Measurements from ENCODE around the gene TFF2.

Gene TFF2

DNA sequence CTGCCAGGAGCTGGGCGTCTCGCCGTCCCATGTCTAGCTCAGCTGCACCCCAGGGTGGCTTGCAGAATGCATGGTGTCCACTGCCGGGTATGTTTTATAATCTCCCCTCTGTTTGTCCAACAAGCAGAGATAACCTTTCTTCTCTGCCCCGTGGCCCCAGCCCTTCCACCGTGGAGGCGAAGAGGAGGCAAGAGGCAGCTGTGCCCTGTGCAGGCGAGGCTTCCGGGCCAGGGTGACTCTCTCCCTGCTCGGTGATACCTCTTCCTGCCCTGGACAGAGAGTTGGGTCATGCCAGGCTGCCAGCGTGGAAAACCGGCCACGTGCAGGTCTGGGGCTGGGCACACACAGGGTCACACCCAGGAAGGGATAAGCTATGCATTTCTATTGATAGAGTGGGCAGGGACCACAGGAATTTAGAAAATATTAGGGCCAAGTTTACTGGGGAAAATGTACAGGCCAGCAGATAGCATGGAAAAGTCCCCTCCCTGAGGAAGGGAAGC, at the start of gene TFF2:
TSS of gene TFF2 (minus strand) at position 68 of the 500 bp plus-strand sequence. CDS start at position 31, 37 bp downstream.
- TF ChIP-seq, protein P1, sequence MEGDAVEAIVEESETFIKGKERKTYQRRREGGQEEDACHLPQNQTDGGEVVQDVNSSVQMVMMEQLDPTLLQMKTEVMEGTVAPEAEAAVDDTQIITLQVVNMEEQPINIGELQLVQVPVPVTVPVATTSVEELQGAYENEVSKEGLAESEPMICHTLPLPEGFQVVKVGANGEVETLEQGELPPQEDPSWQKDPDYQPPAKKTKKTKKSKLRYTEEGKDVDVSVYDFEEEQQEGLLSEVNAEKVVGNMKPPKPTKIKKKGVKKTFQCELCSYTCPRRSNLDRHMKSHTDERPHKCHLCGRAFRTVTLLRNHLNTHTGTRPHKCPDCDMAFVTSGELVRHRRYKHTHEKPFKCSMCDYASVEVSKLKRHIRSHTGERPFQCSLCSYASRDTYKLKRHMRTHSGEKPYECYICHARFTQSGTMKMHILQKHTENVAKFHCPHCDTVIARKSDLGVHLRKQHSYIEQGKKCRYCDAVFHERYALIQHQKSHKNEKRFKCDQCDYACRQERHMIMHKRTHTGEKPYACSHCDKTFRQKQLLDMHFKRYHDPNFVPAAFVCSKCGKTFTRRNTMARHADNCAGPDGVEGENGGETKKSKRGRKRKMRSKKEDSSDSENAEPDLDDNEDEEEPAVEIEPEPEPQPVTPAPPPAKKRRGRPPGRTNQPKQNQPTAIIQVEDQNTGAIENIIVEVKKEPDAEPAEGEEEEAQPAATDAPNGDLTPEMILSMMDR (IDR thresholded peaks at IDR 0.05; ENCODE audit: insufficient read depth, low read depth, low read length, missing control alignments): no peak
- no peak for DNase-seq (ENCODE audit: low read depth)
- no peak within 1 kb of the TSS for H3K4me3 ChIP-seq (ENCODE audit: low read depth, low read length)

DNA sequence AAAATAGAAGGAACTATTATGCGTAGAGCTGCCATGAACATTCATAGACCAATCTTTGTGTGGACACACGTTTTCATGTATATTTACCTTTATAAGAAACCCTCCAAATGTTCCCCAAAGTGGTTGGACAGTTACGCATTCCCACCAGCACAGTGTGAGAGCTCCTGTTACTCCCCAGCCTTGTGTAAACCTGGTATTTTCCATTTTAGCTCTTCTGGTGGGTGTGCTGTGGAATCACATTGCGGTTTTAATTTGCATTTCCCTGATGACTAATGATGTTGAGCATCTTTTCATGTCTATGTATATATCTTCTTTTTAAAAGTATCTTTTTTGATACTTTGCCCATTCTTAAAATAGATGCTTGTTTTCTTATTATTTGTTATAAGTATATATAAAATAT, 49.7 kb upstream of the TFF2 start:
- H3K4me3 ChIP-seq (ENCODE audit: low read depth, low read length): no peak overlapping the region
- TF ChIP-seq, protein P1 (IDR thresholded peaks at IDR 0.05; ENCODE audit: insufficient read depth, low read depth, low read length, missing control alignments): no peak
- DNase-seq (ENCODE audit: low read depth): peak; percentile 37

DNA sequence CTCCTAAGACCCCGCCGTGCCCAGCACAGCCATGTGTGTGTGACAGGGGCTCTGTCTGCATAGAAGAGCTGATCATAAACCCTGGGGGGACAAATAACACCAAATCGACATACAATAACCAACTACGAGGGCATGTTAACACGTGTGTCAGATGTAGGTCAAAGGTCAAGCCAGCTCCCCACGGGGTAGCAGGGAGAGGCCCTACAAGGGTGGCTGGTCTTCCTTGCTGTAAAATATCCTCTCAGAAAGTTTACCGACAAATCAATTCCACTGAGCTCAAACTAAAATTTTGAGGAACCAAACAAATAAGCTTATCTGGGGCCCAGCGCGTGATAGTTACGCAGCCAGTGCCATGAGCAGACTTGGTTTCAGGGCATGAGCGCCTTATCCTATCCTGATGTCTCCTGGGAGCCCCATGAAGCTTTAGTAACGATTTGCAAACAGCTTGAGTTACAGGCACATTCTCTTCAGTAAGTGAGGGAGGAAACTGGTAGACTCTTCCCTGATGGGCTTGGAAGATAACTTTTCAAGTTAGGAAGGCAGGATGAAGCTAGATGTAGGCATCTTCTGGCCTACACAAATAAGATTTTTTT, 47.7 kb upstream of the TFF2 start:
- DNase-seq (ENCODE audit: low read depth): no peak
- TF ChIP-seq, protein P1 (IDR thresholded peaks at IDR 0.05; ENCODE audit: insufficient read depth, low read depth, low read length, missing control alignments): no peak
- no peak overlapping the region for H3K4me3 ChIP-seq (ENCODE audit: low read depth, low read length)

DNA sequence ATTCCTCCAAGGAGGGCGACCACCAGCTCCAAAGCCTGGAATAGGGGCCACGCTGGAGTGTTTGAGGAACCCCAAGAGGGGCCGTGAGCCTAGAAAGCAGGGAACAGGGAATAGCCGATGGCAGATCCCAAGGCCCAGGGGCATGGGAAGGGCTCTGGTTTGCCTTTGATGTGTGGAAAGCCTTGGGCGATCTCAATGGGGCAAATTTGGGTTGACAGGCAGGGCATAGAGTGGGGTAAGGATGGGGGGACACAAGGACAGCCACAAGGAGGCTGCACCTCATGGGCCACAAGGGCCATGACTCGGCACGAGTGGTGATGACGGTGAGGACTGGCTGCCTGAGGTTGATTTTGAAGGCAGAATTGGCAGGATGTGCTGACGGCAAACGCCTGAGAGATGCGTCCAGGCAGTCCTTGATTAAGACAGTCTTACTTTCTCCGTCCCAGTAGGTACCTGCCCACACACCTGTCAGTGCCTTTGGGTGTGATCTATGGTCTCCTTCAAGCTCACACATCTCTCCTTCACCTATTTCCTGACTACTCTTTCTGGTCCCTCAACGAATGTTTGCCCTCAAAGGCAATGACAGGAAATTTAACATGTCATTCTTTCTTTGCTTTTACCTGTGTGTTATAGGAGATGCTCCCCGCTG, 47.1 kb upstream of the TFF2 start:
- no peak for DNase-seq (ENCODE audit: low read depth)

DNA sequence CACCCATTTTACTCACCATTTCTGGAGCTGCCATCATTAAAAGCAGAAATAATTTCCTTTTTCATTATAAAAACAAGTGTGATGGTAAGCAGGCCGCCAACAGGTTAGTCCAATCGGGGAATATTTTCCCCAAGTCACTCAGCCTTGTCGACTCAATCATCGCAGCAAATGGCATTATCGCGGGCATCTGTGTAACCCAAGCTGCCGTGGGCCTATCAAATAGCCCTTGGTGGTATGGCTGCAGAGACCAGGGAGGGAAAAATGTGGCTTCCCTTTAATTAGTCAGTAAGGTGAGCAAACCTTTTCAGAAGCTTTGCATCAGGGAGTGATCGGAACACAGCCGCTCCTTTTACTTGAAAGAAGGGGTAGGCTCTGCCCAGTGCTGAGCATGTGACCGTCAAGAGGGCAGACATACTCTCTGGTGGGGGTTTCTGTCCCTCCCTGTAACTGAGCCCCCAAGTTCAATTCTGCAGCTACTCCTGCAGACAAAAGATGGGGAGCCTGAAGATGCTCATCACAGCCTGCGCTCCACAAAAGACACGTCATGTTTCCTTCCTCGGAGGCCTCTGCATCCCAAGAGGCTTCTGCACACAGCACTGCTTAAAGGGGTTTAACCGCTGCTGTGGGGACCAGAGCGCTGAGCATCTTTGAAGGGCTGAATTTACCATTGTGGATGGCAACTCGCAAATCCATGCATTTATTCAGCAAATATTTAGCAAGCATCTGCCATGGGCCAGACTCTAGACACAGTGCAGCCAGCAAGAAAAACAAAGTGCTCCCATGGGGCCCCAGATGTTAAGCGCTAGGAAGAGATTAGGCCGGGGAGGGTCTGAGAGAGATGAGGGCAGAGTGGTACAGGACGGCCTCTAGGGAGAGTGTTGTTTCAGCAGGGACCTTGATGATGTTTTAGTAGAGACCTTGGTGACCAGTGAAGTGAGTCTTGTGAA, 46.3 kb upstream of the TFF2 start:
- TF ChIP-seq, protein P1 (IDR thresholded peaks at IDR 0.05; ENCODE audit: insufficient read depth, low read depth, low read length, missing control alignments): no peak
- DNase-seq (ENCODE audit: low read depth): no peak
- H3K4me3 ChIP-seq (ENCODE audit: low read depth, low read length): no peak overlapping the region

More for the DNA sequence above, 47.1 kb upstream of the TFF2 start:
- H3K4me3 ChIP-seq (ENCODE audit: low read depth, low read length): no peak overlapping the region
- TF ChIP-seq, protein P1 (IDR thresholded peaks at IDR 0.05; ENCODE audit: insufficient read depth, low read depth, low read length, missing control alignments): no peak

DNA sequence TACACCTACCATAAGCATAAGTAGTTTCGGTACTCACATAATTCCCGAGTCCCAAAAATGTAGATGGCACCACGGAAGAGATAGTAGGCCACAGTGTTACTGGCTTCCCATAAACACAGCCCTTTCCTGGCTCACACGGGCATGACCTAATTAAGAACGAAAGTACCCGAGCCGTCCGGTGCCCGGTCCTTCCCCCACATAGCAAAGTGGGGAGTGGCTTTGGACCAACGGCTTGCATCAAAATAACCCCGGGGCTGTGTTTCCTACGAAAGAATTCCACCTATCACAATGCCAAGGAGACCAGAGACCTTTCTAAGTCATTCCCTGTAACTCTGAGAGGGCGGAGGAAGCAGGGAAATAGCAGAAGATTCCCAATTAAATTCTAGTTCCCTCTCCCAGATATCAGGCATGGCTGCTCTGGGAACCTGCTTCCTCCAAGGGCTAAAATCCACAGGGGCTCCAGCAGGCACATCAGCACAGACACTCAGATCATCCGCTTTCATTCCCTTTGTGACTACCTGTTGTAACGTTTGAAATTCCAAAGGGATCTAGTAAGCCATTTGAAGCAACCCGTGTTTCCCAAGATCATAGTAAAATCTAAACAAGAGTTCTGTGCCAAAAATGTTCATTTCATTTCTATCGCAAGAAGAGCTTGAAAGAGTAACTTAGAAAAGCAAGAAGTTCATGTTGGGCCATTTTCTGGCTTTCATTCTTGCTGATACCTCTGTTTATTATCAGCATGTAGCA, 45.3 kb upstream of the TFF2 start, which contains the start of gene TMPRSS3:
TSS of gene TMPRSS3 (minus strand) at position 148 of the 747 bp plus-strand sequence. CDS start 635 bp downstream, outside the sequence.
- no peak for DNase-seq (ENCODE audit: low read depth)
- H3K4me3 ChIP-seq (ENCODE audit: low read depth, low read length): no peak within 1 kb of the TSS
- TF ChIP-seq, protein P1 (IDR thresholded peaks at IDR 0.05; ENCODE audit: insufficient read depth, low read depth, low read length, missing control alignments): no peak

All from GM12865 (cell line).